ENCODE measurements around the gene ALOX15B. TPM values are rescaled to one million over a fixed set of nuclear protein-coding genes. Genes with fewer than 3 reads are reported as not detected.

ALOX15B gene
- polyA plus RNA-seq, 1 donor from 2014 or later, result not detected

DNA sequence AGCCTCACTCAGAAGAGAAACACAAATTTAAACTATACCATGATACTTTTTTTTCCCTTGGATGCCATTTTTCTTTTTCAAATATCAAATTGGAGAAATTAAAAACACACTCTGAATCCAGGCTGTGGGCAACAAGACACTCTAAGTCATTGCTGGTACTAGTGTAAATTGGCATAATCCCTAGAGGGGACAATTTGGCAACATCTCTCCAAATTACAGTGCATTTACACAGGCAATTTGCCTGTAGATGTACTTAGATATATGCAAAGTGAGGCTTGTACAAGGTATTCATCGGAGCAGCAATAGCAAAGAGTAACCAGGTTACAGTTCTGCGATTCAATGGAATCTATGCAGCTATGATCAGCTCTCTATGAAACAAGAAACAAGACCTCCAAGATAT is 43.1 kb upstream of the ALOX15B start:
- Histone ChIP-seq H3K9me3 (ENCODE audit: low read length) (no peaks in the 10 kb centered on the region), H3K4me2 (ENCODE audit: low read length) (peak overlapping the region; percentile 9), H2AFZ (ENCODE audit: low read depth, low read length) (no peak overlapping the region), H3K9me2 (ENCODE audit: insufficient read depth, low read length) (no peaks in the 10 kb centered on the region), H3K79me2 (replicated peaks; ENCODE audit: insufficient read depth, low read length) (no peaks in the 10 kb centered on the region), H3K27ac (ENCODE audit: low read length) (peak overlapping the region; percentile 77), H3F3A (ENCODE audit: insufficient read depth, low read length, poor library complexity, severe bottlenecking) (no peaks in the 10 kb centered on the region), H3K36me3 (ENCODE audit: insufficient read depth, low read length) (no peaks in the 10 kb centered on the region), H3K4me3 (ENCODE audit: low read length) (peak overlapping the region; percentile 47), H4K20me1 (ENCODE audit: insufficient read depth) (no peaks in the 10 kb centered on the region), H3K9ac (ENCODE audit: low read length) (peak overlapping the region; percentile 53), H3K27me3 (ENCODE audit: insufficient read depth, low read depth, low read length) (peaks cover 14% of the 10 kb centered on the region)
- TF ChIP-seq RAD21 (conservative IDR thresholded peaks at IDR 0.05) (no peak), TAF1 (IDR thresholded peaks at IDR 0.05; ENCODE audit: low read depth) (no peak), EP300 (conservative IDR thresholded peaks at IDR 0.05; ENCODE audit: poor library complexity, severe bottlenecking) (no peak), EZH2 (IDR thresholded peaks at IDR 0.05; ENCODE audit: borderline replicate concordance, insufficient read depth, low read length, poor library complexity, severe bottlenecking) (no peak), SMC3 (conservative IDR thresholded peaks at IDR 0.05; ENCODE audit: poor library complexity) (no peak), POLR2AphosphoS5 (IDR thresholded peaks at IDR 0.05) (no peak)
- TF ChIP-seq, protein P1, sequence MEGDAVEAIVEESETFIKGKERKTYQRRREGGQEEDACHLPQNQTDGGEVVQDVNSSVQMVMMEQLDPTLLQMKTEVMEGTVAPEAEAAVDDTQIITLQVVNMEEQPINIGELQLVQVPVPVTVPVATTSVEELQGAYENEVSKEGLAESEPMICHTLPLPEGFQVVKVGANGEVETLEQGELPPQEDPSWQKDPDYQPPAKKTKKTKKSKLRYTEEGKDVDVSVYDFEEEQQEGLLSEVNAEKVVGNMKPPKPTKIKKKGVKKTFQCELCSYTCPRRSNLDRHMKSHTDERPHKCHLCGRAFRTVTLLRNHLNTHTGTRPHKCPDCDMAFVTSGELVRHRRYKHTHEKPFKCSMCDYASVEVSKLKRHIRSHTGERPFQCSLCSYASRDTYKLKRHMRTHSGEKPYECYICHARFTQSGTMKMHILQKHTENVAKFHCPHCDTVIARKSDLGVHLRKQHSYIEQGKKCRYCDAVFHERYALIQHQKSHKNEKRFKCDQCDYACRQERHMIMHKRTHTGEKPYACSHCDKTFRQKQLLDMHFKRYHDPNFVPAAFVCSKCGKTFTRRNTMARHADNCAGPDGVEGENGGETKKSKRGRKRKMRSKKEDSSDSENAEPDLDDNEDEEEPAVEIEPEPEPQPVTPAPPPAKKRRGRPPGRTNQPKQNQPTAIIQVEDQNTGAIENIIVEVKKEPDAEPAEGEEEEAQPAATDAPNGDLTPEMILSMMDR (IDR thresholded peaks at IDR 0.05; ENCODE audit: poor library complexity, severe bottlenecking), result no peak
- TF ChIP-seq, protein P2, sequence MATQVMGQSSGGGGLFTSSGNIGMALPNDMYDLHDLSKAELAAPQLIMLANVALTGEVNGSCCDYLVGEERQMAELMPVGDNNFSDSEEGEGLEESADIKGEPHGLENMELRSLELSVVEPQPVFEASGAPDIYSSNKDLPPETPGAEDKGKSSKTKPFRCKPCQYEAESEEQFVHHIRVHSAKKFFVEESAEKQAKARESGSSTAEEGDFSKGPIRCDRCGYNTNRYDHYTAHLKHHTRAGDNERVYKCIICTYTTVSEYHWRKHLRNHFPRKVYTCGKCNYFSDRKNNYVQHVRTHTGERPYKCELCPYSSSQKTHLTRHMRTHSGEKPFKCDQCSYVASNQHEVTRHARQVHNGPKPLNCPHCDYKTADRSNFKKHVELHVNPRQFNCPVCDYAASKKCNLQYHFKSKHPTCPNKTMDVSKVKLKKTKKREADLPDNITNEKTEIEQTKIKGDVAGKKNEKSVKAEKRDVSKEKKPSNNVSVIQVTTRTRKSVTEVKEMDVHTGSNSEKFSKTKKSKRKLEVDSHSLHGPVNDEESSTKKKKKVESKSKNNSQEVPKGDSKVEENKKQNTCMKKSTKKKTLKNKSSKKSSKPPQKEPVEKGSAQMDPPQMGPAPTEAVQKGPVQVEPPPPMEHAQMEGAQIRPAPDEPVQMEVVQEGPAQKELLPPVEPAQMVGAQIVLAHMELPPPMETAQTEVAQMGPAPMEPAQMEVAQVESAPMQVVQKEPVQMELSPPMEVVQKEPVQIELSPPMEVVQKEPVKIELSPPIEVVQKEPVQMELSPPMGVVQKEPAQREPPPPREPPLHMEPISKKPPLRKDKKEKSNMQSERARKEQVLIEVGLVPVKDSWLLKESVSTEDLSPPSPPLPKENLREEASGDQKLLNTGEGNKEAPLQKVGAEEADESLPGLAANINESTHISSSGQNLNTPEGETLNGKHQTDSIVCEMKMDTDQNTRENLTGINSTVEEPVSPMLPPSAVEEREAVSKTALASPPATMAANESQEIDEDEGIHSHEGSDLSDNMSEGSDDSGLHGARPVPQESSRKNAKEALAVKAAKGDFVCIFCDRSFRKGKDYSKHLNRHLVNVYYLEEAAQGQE (IDR thresholded peaks at IDR 0.05; ENCODE audit: borderline replicate concordance), result no peak

DNA sequence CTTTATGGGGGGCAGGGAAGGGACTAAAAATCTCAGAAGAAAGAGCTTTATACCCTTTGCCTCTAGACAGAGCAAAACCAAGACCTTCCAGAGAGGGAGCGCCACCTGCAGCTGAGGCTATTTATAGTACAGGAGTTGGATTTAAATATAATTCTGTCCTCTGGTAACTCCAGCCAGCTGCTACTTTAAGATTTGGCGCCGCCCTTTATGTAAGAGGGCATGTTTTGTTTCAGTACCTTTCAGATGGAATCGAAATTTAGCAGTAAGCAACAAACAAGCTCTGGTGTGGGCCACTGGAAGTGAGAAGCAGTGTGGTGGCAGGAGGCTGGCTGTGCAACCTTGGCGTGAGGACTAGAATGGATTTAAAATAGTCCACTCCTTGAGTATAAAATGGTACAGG is 41.7 kb upstream of the ALOX15B start:
- peaks cover 26% of the 10 kb centered on the region for H3K27me3 ChIP-seq (ENCODE audit: insufficient read depth, low read depth, low read length)
- no peaks in the 10 kb centered on the region for H3F3A ChIP-seq (ENCODE audit: insufficient read depth, low read length, poor library complexity, severe bottlenecking)
- no peaks in the 10 kb centered on the region for H3K79me2 ChIP-seq (replicated peaks; ENCODE audit: insufficient read depth, low read length)
- H3K4me3 ChIP-seq (ENCODE audit: low read length), result no peak overlapping the region
- H3K9me3 ChIP-seq (ENCODE audit: low read length), result peaks cover 4% of the 10 kb centered on the region
- no peak overlapping the region for H3K9ac ChIP-seq (ENCODE audit: low read length)
- no peak overlapping the region for H3K4me2 ChIP-seq (ENCODE audit: low read length)
- no peak overlapping the region for H2AFZ ChIP-seq (ENCODE audit: low read depth, low read length)
- no peak for TF ChIP-seq TAF1 (IDR thresholded peaks at IDR 0.05; ENCODE audit: low read depth)
- TF ChIP-seq, protein P1 (IDR thresholded peaks at IDR 0.05; ENCODE audit: poor library complexity, severe bottlenecking), result peak; percentile 11
- no peak overlapping the region for H3K27ac ChIP-seq (ENCODE audit: low read length)
- no peaks in the 10 kb centered on the region for H4K20me1 ChIP-seq (ENCODE audit: insufficient read depth)
- no peaks in the 10 kb centered on the region for H3K36me3 ChIP-seq (ENCODE audit: insufficient read depth, low read length)
- no peaks in the 10 kb centered on the region for H3K9me2 ChIP-seq (ENCODE audit: insufficient read depth, low read length)

Measured in neural cell (in vitro differentiated cells).